DOHH2 (cell line): ENCODE results near the gene PIAS1.

ENCODE experiments used
- CTCF ChIP-seq: fragments of 200-600 bp; sonication (generic); IDR thresholded peaks from one replicate; pipeline ENCODE4 v1.5.1; 2014; ENCODE audit warnings: antibody characterized with exemption, mild to moderate bottlenecking, low read depth, low read length; ENCODE audit not compliant: poor library complexity, severe bottlenecking
- EZH2phosphoT487 ChIP-seq: fragments of 200-600 bp; sonication (generic); IDR thresholded peaks from 2 replicates; pipeline ENCODE4 v1.6.1; 2017; ENCODE audit warnings: borderline replicate concordance, mild to moderate bottlenecking, antibody characterized with exemption, low read length, moderate library complexity, mixed read lengths

- TF ChIP-seq CTCF = no peak
- TF ChIP-seq EZH2phosphoT487 = no peak
These were observed 130.7 kb downstream of the PIAS1 start for GRCh38 chr15:68184616-68185480.
